ENCODE results near the gene STAT3.
"Not testable (repeated sequence)": the region's sequence is repeated elsewhere in the genome, so short reads cannot be mapped to it uniquely, and the experiment has no call there.

STAT3 gene

DNA sequence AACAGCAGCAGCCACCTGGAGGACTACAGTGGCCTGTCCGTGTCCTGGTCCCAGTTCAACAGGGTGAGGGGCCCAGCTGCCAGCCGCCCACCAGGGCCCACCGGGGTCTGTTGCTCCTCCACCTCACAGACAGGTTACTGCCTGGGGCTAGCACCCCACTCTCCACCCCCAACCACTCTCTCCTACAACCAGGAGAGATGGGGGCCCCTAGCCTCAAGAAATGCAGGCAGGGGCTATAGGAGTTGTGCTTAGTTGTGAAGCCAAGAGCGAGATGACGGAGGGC lies 81.9 kb downstream of the STAT3 start:
- no peak for DNase-seq (ENCODE audit: low read depth)
- H3K4me3 ChIP-seq (ENCODE audit: low read depth, low read length) = no peak overlapping the region
- TF ChIP-seq, protein P1, sequence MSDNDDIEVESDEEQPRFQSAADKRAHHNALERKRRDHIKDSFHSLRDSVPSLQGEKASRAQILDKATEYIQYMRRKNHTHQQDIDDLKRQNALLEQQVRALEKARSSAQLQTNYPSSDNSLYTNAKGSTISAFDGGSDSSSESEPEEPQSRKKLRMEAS (IDR thresholded peaks at IDR 0.05; ENCODE audit: low read depth, low read length) = no peak
- no peak for TF ChIP-seq MYC (IDR thresholded peaks at IDR 0.05; ENCODE audit: low read depth, low read length)
- no peak for TF ChIP-seq POLR2A (IDR thresholded peaks at IDR 0.05; ENCODE audit: extremely low read depth, insufficient read length)
- TF ChIP-seq, protein P2, sequence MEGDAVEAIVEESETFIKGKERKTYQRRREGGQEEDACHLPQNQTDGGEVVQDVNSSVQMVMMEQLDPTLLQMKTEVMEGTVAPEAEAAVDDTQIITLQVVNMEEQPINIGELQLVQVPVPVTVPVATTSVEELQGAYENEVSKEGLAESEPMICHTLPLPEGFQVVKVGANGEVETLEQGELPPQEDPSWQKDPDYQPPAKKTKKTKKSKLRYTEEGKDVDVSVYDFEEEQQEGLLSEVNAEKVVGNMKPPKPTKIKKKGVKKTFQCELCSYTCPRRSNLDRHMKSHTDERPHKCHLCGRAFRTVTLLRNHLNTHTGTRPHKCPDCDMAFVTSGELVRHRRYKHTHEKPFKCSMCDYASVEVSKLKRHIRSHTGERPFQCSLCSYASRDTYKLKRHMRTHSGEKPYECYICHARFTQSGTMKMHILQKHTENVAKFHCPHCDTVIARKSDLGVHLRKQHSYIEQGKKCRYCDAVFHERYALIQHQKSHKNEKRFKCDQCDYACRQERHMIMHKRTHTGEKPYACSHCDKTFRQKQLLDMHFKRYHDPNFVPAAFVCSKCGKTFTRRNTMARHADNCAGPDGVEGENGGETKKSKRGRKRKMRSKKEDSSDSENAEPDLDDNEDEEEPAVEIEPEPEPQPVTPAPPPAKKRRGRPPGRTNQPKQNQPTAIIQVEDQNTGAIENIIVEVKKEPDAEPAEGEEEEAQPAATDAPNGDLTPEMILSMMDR (IDR thresholded peaks at IDR 0.05; ENCODE audit: low read depth, low read length) = no peak

DNA sequence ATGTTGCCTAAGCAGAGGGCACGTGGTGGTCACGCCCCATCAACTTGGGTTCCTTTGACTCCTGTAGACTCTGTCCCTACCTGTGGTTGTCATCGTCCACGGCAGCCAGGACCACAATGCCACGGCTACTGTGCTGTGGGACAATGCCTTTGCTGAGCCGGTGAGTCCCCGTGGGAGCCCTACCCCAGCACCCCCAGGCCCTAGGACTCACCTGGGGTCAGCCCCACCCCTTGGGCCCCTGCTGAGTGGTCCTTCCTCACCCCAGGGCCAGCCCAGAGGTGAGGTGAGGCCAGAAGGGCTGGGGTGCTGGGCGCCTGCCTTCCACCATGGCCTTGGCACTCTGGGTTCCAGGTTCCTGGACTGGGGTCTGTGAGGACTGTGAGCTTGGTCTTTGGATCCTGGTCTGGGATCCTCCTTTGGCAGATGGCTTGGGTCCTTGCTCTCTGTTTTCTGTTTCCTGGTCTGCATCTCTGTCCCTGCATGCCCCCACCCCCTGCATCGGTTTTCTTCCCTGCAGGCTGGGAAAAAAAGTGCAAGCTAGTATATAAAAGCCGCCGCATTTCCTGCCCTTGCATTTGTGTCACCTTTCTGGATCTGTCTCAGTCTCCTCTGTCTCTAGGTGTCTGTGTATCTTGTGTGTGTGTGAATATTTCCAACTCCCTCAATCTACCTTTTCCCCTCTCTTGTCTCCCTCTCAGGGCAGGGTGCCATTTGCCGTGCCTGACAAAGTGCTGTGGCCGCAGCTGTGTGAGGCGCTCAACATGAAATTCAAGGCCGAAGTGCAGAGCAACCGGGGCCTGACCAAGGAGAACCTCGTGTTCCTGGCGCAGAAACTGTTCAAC lies 82.5 kb downstream of the STAT3 start:
- H3K4me3 ChIP-seq (ENCODE audit: low read depth, low read length) = no peak overlapping the region
- DNase-seq (ENCODE audit: low read depth) = no peak
- TF ChIP-seq, protein P1 (IDR thresholded peaks at IDR 0.05; ENCODE audit: low read depth, low read length) = no peak
- no peak for TF ChIP-seq MYC (IDR thresholded peaks at IDR 0.05; ENCODE audit: low read depth, low read length)
- TF ChIP-seq POLR2A (IDR thresholded peaks at IDR 0.05; ENCODE audit: extremely low read depth, insufficient read length) = no peak
- TF ChIP-seq, protein P2 (IDR thresholded peaks at IDR 0.05; ENCODE audit: low read depth, low read length) = no peak

DNA sequence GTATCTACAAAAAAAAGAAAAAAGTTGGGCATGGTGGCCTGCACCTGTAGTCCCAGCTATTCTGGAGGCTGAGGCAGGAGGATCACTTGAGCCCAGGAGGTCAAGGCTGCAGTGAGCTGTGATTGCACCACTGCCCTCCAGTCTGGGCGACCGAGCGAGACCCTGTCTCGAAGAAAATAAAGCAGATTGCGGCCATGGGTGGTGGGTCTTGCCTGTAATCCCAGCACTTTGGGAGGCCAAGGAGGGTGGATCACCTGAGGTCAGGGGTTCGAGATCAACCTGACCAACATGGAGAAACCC lies 83.3 kb downstream of the STAT3 start:
- not testable (repeated sequence) for H3K4me3 ChIP-seq (ENCODE audit: low read depth, low read length); DNase-seq (ENCODE audit: low read depth)

DNA sequence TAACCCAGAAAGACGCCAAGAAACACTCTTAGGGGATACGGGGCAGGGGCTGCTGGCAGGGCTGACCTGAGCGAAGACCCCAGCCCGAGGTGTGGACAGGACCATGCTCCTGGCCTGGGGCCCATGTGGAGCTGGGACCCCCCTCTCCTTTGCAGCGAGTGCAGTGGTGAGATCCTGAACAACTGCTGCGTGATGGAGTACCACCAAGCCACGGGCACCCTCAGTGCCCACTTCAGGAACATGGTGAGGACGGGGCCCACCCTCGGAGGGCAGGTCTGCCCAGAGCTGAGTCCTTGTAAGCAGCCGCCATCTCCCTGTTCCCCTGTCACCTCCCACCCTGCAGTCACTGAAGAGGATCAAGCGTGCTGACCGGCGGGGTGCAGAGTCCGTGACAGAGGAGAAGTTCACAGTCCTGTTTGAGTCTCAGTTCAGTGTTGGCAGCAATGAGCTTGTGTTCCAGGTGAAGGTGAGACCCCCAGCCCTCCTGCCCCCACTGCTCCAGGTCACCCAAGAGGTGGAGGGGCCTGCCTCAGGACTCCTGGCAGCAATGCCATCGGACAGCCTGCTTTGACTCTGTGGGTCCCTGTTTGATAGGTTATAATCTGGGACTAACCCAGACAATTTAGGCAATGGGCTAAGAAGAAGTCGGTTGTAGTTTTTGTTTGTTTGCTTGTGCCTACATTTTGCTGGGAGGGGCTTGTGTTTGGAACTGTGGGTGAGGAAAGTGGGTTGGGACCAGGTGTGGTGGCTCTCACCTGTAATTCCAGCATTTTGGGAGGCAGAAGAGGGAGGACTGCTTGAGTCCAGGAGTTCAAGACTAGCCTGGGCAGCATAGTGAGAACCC lies 83.8 kb downstream of the STAT3 start:
- TF ChIP-seq, protein P2 (IDR thresholded peaks at IDR 0.05; ENCODE audit: low read depth, low read length) = no peak
- TF ChIP-seq POLR2A (IDR thresholded peaks at IDR 0.05; ENCODE audit: extremely low read depth, insufficient read length) (no peak), MYC (IDR thresholded peaks at IDR 0.05; ENCODE audit: low read depth, low read length) (no peak)
- TF ChIP-seq, protein P1 (IDR thresholded peaks at IDR 0.05; ENCODE audit: low read depth, low read length) = no peak
- no peak overlapping the region for H3K4me3 ChIP-seq (ENCODE audit: low read depth, low read length)
- DNase-seq (ENCODE audit: low read depth) = no peak

DNA sequence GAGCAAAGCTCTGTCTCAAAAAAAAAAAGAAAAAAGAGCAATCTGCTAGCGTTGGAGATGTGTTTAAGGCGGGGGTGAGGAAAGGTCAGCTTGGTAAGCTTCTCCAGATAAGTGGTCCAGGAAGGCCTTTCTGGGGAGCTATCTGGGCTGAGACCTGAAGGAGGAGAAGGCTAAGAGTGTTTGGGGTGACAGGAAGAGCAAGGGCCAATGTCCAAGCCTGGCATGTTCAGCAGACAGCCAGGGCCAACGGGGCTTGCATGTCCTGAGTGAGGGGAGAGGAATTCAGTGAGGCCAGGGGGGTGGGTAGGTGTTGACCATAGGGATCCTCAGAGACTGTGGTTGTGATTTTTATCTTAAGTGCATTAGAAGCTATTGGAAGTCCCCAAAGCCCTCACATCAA lies 84.5 kb downstream of the STAT3 start:
- no peak overlapping the region for H3K4me3 ChIP-seq (ENCODE audit: low read depth, low read length)
- DNase-seq (ENCODE audit: low read depth) = no peak
- TF ChIP-seq MYC (IDR thresholded peaks at IDR 0.05; ENCODE audit: low read depth, low read length) (no peak), POLR2A (IDR thresholded peaks at IDR 0.05; ENCODE audit: extremely low read depth, insufficient read length) (no peak)
- TF ChIP-seq, protein P1 (IDR thresholded peaks at IDR 0.05; ENCODE audit: low read depth, low read length) = no peak
- TF ChIP-seq, protein P2 (IDR thresholded peaks at IDR 0.05; ENCODE audit: low read depth, low read length) = no peak

DNA sequence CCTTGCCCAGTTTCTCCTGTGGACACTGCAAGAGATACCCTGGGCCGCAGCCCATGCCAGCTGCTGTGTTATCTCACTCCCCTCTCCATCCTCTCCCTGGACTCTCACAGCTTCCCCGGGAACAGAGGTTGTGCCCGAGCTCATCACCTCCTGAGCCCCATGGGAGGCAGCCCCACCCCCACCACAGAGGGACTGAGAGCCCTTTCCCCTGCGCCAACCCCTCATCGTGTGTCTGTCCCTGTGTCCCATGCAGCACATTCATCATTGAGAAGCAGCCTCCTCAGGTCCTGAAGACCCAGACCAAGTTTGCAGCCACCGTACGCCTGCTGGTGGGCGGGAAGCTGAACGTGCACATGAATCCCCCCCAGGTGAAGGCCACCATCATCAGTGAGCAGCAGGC lies 87.2 kb downstream of the STAT3 start:
- H3K4me3 ChIP-seq (ENCODE audit: low read depth, low read length) = no peak overlapping the region
- TF ChIP-seq MYC (IDR thresholded peaks at IDR 0.05; ENCODE audit: low read depth, low read length) (no peak), POLR2A (IDR thresholded peaks at IDR 0.05; ENCODE audit: extremely low read depth, insufficient read length) (no peak)
- TF ChIP-seq, protein P2 (IDR thresholded peaks at IDR 0.05; ENCODE audit: low read depth, low read length) = no peak
- TF ChIP-seq, protein P1 (IDR thresholded peaks at IDR 0.05; ENCODE audit: low read depth, low read length) = no peak
- DNase-seq (ENCODE audit: low read depth) = no peak

DNA sequence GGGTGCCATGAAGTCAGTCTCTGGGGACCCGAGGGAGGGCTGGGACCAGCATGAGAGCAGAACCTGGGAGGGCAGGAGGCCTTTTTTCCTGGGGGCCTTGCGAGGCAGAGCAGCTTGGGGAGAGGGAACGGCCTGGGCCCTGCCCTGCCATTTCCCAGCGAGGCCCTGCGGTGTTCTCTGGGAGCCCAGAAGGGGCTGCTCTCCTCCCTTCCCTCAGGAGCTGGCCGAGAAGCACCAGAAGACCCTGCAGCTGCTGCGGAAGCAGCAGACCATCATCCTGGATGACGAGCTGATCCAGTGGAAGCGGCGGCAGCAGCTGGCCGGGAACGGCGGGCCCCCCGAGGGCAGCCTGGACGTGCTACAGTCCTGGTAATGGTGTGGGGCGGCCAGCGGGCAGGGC lies 88.3 kb downstream of the STAT3 start:
- H3K4me3 ChIP-seq (ENCODE audit: low read depth, low read length); DNase-seq (ENCODE audit: low read depth): not testable (repeated sequence)

DNA sequence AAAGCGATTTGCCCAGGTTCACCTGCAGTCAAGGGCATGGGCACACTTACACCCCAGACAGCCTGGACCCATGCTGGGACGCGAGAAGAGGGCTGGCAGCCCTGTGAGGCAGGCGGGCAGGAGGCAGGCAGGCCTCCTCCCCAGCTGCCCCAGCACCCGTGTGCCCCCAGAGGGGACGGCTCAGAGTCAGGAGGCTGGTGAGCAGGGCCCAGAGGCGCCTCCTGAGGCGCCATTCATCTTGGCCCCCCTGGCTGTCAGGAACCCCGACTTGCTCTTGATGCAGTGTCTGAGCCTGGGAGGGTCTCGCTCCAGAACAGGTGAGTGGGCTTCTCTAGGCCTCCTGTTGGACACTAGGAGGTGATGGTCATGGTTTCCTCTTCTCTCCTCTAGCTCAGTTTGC lies 88.9 kb downstream of the STAT3 start:
- H3K4me3 ChIP-seq (ENCODE audit: low read depth, low read length); DNase-seq (ENCODE audit: low read depth): not testable (repeated sequence)

DNA sequence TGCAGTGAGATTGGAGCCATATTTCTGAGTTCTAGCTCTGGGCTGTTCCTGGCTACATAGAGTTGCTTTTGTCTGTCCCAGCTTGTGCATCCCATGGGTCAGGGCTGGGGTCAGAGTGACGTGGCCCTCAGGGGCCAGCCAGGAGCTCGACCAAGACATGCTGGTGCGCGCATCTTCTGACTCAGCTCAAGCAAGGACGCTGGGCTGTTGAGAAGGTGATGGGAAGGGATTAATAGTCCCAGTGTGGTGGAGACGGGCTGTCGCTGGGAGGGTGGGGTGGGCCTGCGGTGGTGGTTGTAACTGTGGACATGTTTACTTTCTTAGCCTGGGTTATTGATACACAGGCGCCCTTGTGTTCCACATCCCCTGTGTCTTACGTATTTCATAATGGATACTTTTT lies 90.5 kb downstream of the STAT3 start:
- H3K4me3 ChIP-seq (ENCODE audit: low read depth, low read length); DNase-seq (ENCODE audit: low read depth): not testable (repeated sequence)
